Right lobe of liver (tissue), 4 donors: ENCODE data around the gene FBXW10.
"Not testable (repeated sequence)": the region's sequence is repeated elsewhere in the genome, so short reads cannot be mapped to it uniquely, and the experiment has no call there.

Experiments
- CTCF ChIP-seq, 4 donors: fragments of 200-600 bp in 3 of 4; fragments of 450-650 bp in 1 of 4; IDR thresholded peaks; one replicate each; pipeline versions ENCODE4 v1.5.1 to v1.8.0; 2016 to 2022; ENCODE audit warnings: antibody characterized with exemption in 4 of 4, mild to moderate bottlenecking in 2 of 4
- POLR2A ChIP-seq: fragments of 450-650 bp; IDR thresholded peaks from one replicate; pipeline ENCODE4 v1.6.1; 2017; ENCODE audit warnings: antibody characterized with exemption, mild to moderate bottlenecking
- donor health status: DM: no; HTN: no; CAD: no.
- donor health status: DM: no; HTN: no; CAD: no.
- donor health status: DM: no; HTN: yes; CAD: no.

- TF ChIP-seq CTCF (IDR thresholded peaks at IDR 0.05); POLR2A: not testable (repeated sequence)
Measured at GRCh38 chr17:18744726-18745125, 872 bp downstream of the FBXW10 start.
